Smooth muscle cell (in vitro differentiated cells): ENCODE results near the gene LCN9. TPM values are rescaled to one million over a fixed set of nuclear protein-coding genes. Genes with fewer than 3 reads are reported as not detected.

ENCODE experiments used
- DNase-seq: peaks from one replicate; lab custom pipeline; 2025; ENCODE audit not compliant: unreplicated experiment; lab: John Stamatoyannopoulos, UW
- H2AFZ ChIP-seq: fragments of 200-600 bp; sonication (generic); 2 replicates; pipeline ENCODE4 v1.6.0; 2016; ENCODE audit warnings: antibody characterized with exemption, low read depth, mild to moderate bottlenecking
- H3F3A ChIP-seq: fragments of 200-600 bp; sonication (generic); 2 replicates; pipeline ENCODE4 v1.6.0; 2017; ENCODE audit warnings: antibody characterized with exemption, low read depth
- H3K27ac ChIP-seq: fragments of 200-600 bp; sonication (generic); 2 replicates; pipeline ENCODE4 v1.5.1; 2016; ENCODE audit warnings: low read depth, mild to moderate bottlenecking
- H3K27me3 ChIP-seq: fragments of 200-600 bp; sonication (generic); 2 replicates; pipeline ENCODE4 v1.6.1; 2016; ENCODE audit warnings: low read depth, mild to moderate bottlenecking
- H3K36me3 ChIP-seq: fragments of 200-600 bp; sonication (generic); 2 replicates; pipeline ENCODE4 v1.5.1; 2016; ENCODE audit warnings: low read depth
- H3K4me1 ChIP-seq: fragments of 200-600 bp; sonication (generic); 2 replicates; pipeline ENCODE4 v1.5.1; 2016; ENCODE audit warnings: low read depth
- H3K4me2 ChIP-seq: fragments of 200-600 bp; sonication (generic); 2 replicates; pipeline ENCODE4 v1.6.0; 2016; ENCODE audit warnings: mild to moderate bottlenecking
- H3K4me3 ChIP-seq: fragments of 200-600 bp; sonication (generic); 2 replicates; pipeline ENCODE4 v1.5.1; 2016; ENCODE audit warnings: mild to moderate bottlenecking
- H3K79me2 ChIP-seq: fragments of 200-600 bp; sonication (generic); 2 replicates; pipeline ENCODE4 v1.6.0; 2016; ENCODE audit warnings: low read depth, mild to moderate bottlenecking
- H3K9ac ChIP-seq: fragments of 200-600 bp; sonication (generic); 2 replicates; pipeline ENCODE4 v1.6.0; 2016; ENCODE audit warnings: low read depth
- H3K9me3 ChIP-seq: fragments of 200-600 bp; sonication (generic); replicated peaks from 2 replicates; pipeline ENCODE4 v1.5.1; 2016; ENCODE audit warnings: low read depth
- H4K20me1 ChIP-seq: fragments of 200-600 bp; sonication (generic); 2 replicates; pipeline ENCODE4 v1.6.0; 2016; ENCODE audit warnings: low read depth
- CTCF ChIP-seq: fragments of 200-600 bp; sonication (generic); IDR thresholded peaks from 2 replicates; pipeline ENCODE4 v1.5.1; 2017; ENCODE audit warnings: borderline replicate concordance, mild to moderate bottlenecking, antibody characterized with exemption; ENCODE audit not compliant: insufficient read depth, poor library complexity, severe bottlenecking
- WGBS: methylation state at CpG from one replicate; pipeline ENCODE4 v1.1.7; 2016; ENCODE audit warnings: low lambda C conversion rate; 5-methylcytosine and 5-hydroxymethylcytosine counted together
- polyA plus RNA-seq: library from polyadenylated mRNA; unstranded; fragments of >200 nt; fragmentation: Nextera tagmentation; extraction: Ambion mirVana; gene quantifications from 2 replicates; pipeline ENCODE4 v1.2.1, GENCODE V29; 2016
- total RNA-seq: library from RNA; depleted of rRNA; stranded (reverse); fragments of >200 nt; gene quantifications from 2 replicates; pipeline ENCODE4 v1.2.3, GENCODE V29; 2014

LCN9 gene
- total and polyA plus RNA-seq, 2 experiments from 2014 or later, result 20.8 to 22.0 TPM

DNA sequence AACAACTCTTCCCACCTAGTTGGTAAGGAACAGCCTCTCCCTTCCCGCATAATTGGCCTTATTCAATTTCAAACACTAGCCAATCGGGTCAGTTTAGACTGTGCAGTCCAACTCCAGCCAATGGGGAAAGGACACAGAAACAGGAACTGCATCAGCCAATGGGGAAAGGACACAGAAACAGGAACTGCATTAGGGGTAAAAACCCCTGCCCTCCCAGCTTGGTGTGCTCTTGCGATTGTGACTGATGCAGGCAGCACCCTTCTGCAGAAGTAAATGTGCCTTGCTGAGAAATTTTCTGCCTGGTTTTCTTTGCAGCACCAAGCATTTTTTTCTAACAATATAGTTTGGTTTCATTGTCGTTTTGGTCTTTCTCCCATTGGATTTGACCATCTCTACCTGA lies 15.2 kb upstream of the LCN9 start:
- DNase-seq, result no peak
- H4K20me1 ChIP-seq, result peaks cover 68% of the 10 kb centered on the region
- H3K79me2 ChIP-seq, result peaks cover 59% of the 10 kb centered on the region
- TF ChIP-seq CTCF, result no peak
- H3K4me2 ChIP-seq, result peak overlapping the region; percentile 87
- no peaks in the 10 kb centered on the region for H3K27me3 ChIP-seq
- H2AFZ ChIP-seq, result no peak overlapping the region
- 63% methylated on average over 4 of the region's 4 CpGs for WGBS
- no peaks in the 10 kb centered on the region for H3K36me3 ChIP-seq
- H3F3A ChIP-seq, result no peaks in the 10 kb centered on the region
- H3K9ac ChIP-seq, result no peak overlapping the region
- peak overlapping the region; percentile 54 for H3K4me3 ChIP-seq
- peak overlapping the region; percentile 93 for H3K27ac ChIP-seq
- H3K4me1 ChIP-seq, result peaks cover 55% of the 10 kb centered on the region
- no peaks in the 10 kb centered on the region for H3K9me3 ChIP-seq

- H3K4me2 ChIP-seq, result peak overlapping the region; percentile 87
- no peak for TF ChIP-seq CTCF
- no peaks in the 10 kb centered on the region for H3K27me3 ChIP-seq
- H3K9me3 ChIP-seq, result no peaks in the 10 kb centered on the region
- H3K4me1 ChIP-seq, result peaks cover 55% of the 10 kb centered on the region
- H3K36me3 ChIP-seq, result no peaks in the 10 kb centered on the region
- no peak overlapping the region for H2AFZ ChIP-seq
- no peaks in the 10 kb centered on the region for H3F3A ChIP-seq
- H3K9ac ChIP-seq, result peak overlapping the region; percentile 9
- peak overlapping the region; percentile 54 for H3K4me3 ChIP-seq
- 43% methylated on average over 10 of the region's 10 CpGs for WGBS
- peaks cover 59% of the 10 kb centered on the region for H3K79me2 ChIP-seq
- peak overlapping the region; percentile 37 for H3K27ac ChIP-seq
- H4K20me1 ChIP-seq, result peaks cover 77% of the 10 kb centered on the region
- no peak for DNase-seq
Measured at GRCh38 chr9:135648494-135649410, 14.4 kb upstream of the LCN9 start.

- Histone ChIP-seq H2AFZ (no peak overlapping the region), H4K20me1 (peaks cover 83% of the 10 kb centered on the region), H3K4me3 (peak overlapping the region; percentile 54), H3K4me1 (peaks cover 49% of the 10 kb centered on the region), H3K79me2 (peaks cover 59% of the 10 kb centered on the region), H3K9me3 (no peaks in the 10 kb centered on the region), H3K27me3 (no peaks in the 10 kb centered on the region), H3F3A (no peaks in the 10 kb centered on the region), H3K27ac (peak overlapping the region; percentile 37), H3K9ac (peak overlapping the region; percentile 9), H3K4me2 (peak overlapping the region; percentile 87), H3K36me3 (no peaks in the 10 kb centered on the region)
- no peak for DNase-seq
- 19% methylated on average over 2 of the region's 2 CpGs for WGBS
- no peak for TF ChIP-seq CTCF
Measured at GRCh38 chr9:135649508-135649907, 13.6 kb upstream of the LCN9 start.
